NT2/D1 (cell line): ENCODE measurements around the gene KRT72.

Experiments used
- SUZ12 ChIP-seq: IDR thresholded peaks from 2 replicates; pipeline ENCODE4 v1.6.1; 2011; ENCODE audit not compliant: insufficient read length, insufficient read depth; ENCODE audit errors: extremely low read depth
- YY1 ChIP-seq: IDR thresholded peaks from 2 replicates; pipeline ENCODE4 v1.6.1; 2011; ENCODE audit not compliant: insufficient read length, insufficient read depth
- ZNF274 ChIP-seq: IDR thresholded peaks from 2 replicates; pipeline ENCODE4 v1.6.1; 2011; ENCODE audit warnings: mild to moderate bottlenecking, low read depth, low read length

DNA sequence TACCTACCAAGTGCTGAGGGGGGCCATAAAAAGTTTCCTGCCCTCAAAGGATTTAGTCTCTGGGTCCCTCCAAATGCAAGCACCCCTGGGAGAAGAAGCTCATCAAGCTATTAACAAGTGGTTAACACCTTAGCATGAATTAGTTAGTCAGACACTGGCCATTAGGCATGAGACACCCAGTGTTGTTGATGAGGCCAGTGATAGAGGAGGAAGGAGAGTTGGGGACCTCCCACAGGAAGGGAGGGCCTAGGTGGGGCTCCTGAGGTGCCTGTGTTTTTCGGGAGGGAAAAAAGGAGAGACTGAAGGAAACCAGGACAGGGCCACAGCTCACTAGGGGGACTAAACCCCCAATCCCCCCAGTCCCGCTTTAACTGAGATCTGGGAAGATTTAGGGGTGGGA lies 43.8 kb downstream of the KRT72 start:
- no peak for TF ChIP-seq ZNF274
- no peak for TF ChIP-seq YY1
- TF ChIP-seq SUZ12: no peak
